ENCODE results near the gene CCDC60. TPM values are rescaled to one million over a fixed set of nuclear protein-coding genes. Genes with fewer than 3 reads are reported as not detected.
A peak's percentile ranks its signal among the peaks of the same experiment; 100 is the strongest.

Gene CCDC60
- total and polyA plus RNA-seq, 12 donors = not detected

- 85 to 90% methylated on average over 2 of the region's 2 CpGs for WGBS, 2 donors
Measured at GRCh38 chr12:119501052-119501451, 166.5 kb downstream of the CCDC60 start.

GRCh38 chr12:119505001-119505400, 170.5 kb downstream of the CCDC60 start:
- Histone ChIP-seq H3K36me3 (no peaks in the 10 kb centered on the region), H3K9me3 (no peaks in the 10 kb centered on the region), H3K27ac (no peak overlapping the region), H3K4me3 (no peak overlapping the region), H3K27me3 (peaks cover 0 to 11% (median 0%) of the 10 kb centered on the region in 7 donors), H3K4me1 (no peaks in the 10 kb centered on the region)
- ATAC-seq = no peak
- intact Hi-C loops (cut with DNase I) = no loop called here
- WGBS, 2 donors = 82 to 85% methylated on average over 6 of the region's 6 CpGs
- no peak for TF ChIP-seq CTCF (IDR thresholded peaks at IDR 0.05)
- DNase-seq = no peak

More at GRCh38 chr12:119501052-119501451, 166.5 kb downstream of the CCDC60 start:
- DNase-seq (no peak), ATAC-seq (no peak)
- intact Hi-C loops (cut with DNase I) = no loop called here
- H3K4me1 ChIP-seq = no peaks in the 10 kb centered on the region
- no peak overlapping the region for H3K4me3 ChIP-seq
- H3K36me3 ChIP-seq = no peaks in the 10 kb centered on the region
- H3K27me3 ChIP-seq = peaks cover 0 to 34% (median 4%) of the 10 kb centered on the region in 7 donors
- TF ChIP-seq CTCF (IDR thresholded peaks at IDR 0.05) = no peak
- H3K27ac ChIP-seq = no peak overlapping the region
- no peaks in the 10 kb centered on the region for H3K9me3 ChIP-seq

- TF ChIP-seq CTCF (IDR thresholded peaks at IDR 0.05) = no peak
- H3K27ac ChIP-seq = no peak overlapping the region
- H3K4me3 ChIP-seq = no peak overlapping the region
- H3K36me3 ChIP-seq = no peaks in the 10 kb centered on the region
- peaks cover 0 to 6% (median 0%) of the 10 kb centered on the region in 7 donors for H3K27me3 ChIP-seq
- no peaks in the 10 kb centered on the region for H3K9me3 ChIP-seq
- ATAC-seq (no peak), DNase-seq (peak in 1 of 2 donors; percentile 15)
- intact Hi-C loops (cut with DNase I) = no loop called here
- H3K4me1 ChIP-seq = no peaks in the 10 kb centered on the region
- WGBS, 2 donors = 38 to 43% methylated on average over 8 of the region's 8 CpGs
Measured at GRCh38 chr12:119512772-119513497, 178.4 kb downstream of the CCDC60 start.

- no peak for TF ChIP-seq CTCF (IDR thresholded peaks at IDR 0.05)
- peaks cover 0 to 15% (median 0%) of the 10 kb centered on the region in 11 donors for H3K9me3 ChIP-seq
- no peak overlapping the region for H3K4me3 ChIP-seq
- no peaks in the 10 kb centered on the region for H3K27me3 ChIP-seq
- WGBS, 2 donors = 36 to 60% methylated on average over 1 of the region's 1 CpG
- ATAC-seq (no peak), DNase-seq (no peak)
- intact Hi-C loops (cut with DNase I) = no loop called here
- no peaks in the 10 kb centered on the region for H3K4me1 ChIP-seq
- no peak overlapping the region for H3K27ac ChIP-seq
- no peaks in the 10 kb centered on the region for H3K36me3 ChIP-seq
Measured at GRCh38 chr12:119528241-119528640, 193.7 kb downstream of the CCDC60 start.
